GM12878 (cell line): ENCODE data around the gene KIF25.

Experiments used
- EZH2 ChIP-seq: IDR thresholded peaks from 2 replicates; pipeline ENCODE4 v1.6.1; 2012; ENCODE audit warnings: low read depth, mild to moderate bottlenecking, control low read depth, inconsistent platforms, low read length, borderline replicate concordance; ENCODE audit not compliant: control insufficient read depth
- SRF ChIP-seq, 2 experiments: IDR thresholded peaks; 2 replicates each; pipeline ENCODE4 v1.6.1; 2011; ENCODE audit warnings: low read depth in 2 of 2, low read length in 2 of 2, mild to moderate bottlenecking in 1 of 2, moderate library complexity in 1 of 2
- TAF1 ChIP-seq: IDR thresholded peaks from 2 replicates; pipeline ENCODE4 v1.6.1; 2011; ENCODE audit warnings: mild to moderate bottlenecking, low read depth, low read length, borderline replicate concordance
- TF ChIP-seq, protein P1 (sequence below), 3 experiments: IDR thresholded peaks in 2 of 3; conservative IDR thresholded peaks in 1 of 3; 2 replicates each; pipeline ENCODE4 v1.5.1; 2011; ENCODE audit warnings: low read depth in 3 of 3, low read length in 3 of 3, mild to moderate bottlenecking in 3 of 3, control low read depth in 2 of 3, moderate library complexity in 2 of 3, inconsistent platforms in 1 of 3, mixed read lengths in 1 of 3; ENCODE audit not compliant: control insufficient read depth in 2 of 3, insufficient read depth in 1 of 3; ENCODE audit errors: extremely low read depth in 1 of 3

DNA sequence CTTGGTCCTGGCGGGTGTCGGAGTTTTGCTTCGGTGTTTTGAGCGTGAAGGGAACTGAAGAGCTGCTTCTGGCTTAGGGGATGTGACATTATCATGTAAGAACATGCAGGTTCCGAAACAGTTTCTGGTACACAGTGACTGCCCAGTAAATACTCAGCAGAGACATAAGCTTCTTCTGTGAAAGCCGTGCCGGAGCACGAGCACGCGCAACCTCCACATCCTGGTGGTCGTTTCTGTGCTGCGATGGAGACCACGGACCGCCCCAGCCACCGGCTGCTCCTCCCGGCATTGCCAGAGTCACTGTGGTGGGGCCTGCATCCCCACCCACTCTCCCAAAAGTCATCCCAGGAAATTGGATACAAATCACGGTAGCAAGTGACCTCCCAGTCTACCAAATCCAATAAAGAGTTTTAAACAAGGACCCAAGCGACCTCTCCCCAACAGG, 18.7 kb downstream of the KIF25 start:
- TF ChIP-seq EZH2 (no peak), SRF (IDR thresholded peaks at IDR 0.05; ENCODE audit: low read depth in 2 of 2, low read length in 2 of 2) (no peak), TAF1 (no peak)
- TF ChIP-seq, protein P1, sequence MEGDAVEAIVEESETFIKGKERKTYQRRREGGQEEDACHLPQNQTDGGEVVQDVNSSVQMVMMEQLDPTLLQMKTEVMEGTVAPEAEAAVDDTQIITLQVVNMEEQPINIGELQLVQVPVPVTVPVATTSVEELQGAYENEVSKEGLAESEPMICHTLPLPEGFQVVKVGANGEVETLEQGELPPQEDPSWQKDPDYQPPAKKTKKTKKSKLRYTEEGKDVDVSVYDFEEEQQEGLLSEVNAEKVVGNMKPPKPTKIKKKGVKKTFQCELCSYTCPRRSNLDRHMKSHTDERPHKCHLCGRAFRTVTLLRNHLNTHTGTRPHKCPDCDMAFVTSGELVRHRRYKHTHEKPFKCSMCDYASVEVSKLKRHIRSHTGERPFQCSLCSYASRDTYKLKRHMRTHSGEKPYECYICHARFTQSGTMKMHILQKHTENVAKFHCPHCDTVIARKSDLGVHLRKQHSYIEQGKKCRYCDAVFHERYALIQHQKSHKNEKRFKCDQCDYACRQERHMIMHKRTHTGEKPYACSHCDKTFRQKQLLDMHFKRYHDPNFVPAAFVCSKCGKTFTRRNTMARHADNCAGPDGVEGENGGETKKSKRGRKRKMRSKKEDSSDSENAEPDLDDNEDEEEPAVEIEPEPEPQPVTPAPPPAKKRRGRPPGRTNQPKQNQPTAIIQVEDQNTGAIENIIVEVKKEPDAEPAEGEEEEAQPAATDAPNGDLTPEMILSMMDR (IDR thresholded peaks at IDR 0.05 in 2 of 3, conservative IDR thresholded peaks at IDR 0.05 in 1 of 3; ENCODE audit: control insufficient read depth in 2 of 3, extremely low read depth in 1 of 3, insufficient read depth in 1 of 3, low read depth in 3 of 3, low read length in 3 of 3): no peak
